Fibroblast of the aortic adventitia (primary cell): ENCODE results near the gene ZBTB1. TPM values are rescaled to one million over a fixed set of nuclear protein-coding genes. Genes with fewer than 3 reads are reported as not detected.
"Not testable (repeated sequence)": the region's sequence is repeated elsewhere in the genome, so short reads cannot be mapped to it uniquely, and the experiment has no call there.

ENCODE experiments used
- DNase-seq: peaks from one replicate; pipeline ENCODE4 v3.0.0-alpha.2; 2010; ENCODE audit warnings: low read depth
- H3K4me3 ChIP-seq: 2 replicates; pipeline ENCODE4 v1.5.1; 2011; ENCODE audit warnings: low read depth, mild to moderate bottlenecking, control low read depth, low read length, moderate library complexity
- total RNA-seq: library from RNA; depleted of rRNA; stranded (reverse); fragments of >200 nt; gene quantifications from 2 replicates; pipeline ENCODE4 v1.2.3, GENCODE V29; 2012; ENCODE audit warnings: low replicate concordance
- TF ChIP-seq, protein P1 (sequence below): IDR thresholded peaks from 2 replicates; pipeline ENCODE4 v1.5.1; 2011; ENCODE audit warnings: mild to moderate bottlenecking, low read length, control low read depth, inconsistent platforms; ENCODE audit not compliant: insufficient read depth

ZBTB1 gene
- total RNA-seq, 1 donor, result 56.5 TPM

DNA sequence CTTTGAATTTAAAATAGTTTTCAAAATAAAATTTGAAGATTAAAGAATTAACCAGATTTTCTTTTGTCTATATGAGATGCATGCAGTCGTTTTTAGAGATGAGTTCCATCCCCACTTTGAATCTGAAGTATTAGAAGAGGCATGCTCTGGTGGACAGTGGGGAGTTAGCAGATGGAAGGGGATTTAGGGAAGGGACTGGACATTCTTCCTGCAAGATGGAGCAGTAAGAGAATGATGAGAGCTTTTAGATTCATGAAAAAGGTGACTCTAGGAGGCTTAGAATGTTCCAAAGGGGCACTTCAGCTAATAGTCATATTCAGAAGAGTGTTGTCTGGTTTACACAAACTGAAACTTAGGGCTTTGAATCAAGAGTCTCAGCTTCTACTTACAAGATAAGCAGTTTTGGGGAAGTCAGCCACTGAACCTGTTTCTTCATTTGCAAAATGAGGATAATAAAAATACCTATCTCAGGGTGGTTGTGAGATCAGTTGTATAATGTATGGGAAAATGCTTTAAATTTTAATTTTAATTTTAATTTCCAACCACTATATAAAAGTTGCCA is 3.7 kb downstream of the ZBTB1 start:
- no peak for DNase-seq
- peak overlapping the region; percentile 10 for H3K4me3 ChIP-seq
- TF ChIP-seq, protein P1, sequence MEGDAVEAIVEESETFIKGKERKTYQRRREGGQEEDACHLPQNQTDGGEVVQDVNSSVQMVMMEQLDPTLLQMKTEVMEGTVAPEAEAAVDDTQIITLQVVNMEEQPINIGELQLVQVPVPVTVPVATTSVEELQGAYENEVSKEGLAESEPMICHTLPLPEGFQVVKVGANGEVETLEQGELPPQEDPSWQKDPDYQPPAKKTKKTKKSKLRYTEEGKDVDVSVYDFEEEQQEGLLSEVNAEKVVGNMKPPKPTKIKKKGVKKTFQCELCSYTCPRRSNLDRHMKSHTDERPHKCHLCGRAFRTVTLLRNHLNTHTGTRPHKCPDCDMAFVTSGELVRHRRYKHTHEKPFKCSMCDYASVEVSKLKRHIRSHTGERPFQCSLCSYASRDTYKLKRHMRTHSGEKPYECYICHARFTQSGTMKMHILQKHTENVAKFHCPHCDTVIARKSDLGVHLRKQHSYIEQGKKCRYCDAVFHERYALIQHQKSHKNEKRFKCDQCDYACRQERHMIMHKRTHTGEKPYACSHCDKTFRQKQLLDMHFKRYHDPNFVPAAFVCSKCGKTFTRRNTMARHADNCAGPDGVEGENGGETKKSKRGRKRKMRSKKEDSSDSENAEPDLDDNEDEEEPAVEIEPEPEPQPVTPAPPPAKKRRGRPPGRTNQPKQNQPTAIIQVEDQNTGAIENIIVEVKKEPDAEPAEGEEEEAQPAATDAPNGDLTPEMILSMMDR, result no peak

DNA sequence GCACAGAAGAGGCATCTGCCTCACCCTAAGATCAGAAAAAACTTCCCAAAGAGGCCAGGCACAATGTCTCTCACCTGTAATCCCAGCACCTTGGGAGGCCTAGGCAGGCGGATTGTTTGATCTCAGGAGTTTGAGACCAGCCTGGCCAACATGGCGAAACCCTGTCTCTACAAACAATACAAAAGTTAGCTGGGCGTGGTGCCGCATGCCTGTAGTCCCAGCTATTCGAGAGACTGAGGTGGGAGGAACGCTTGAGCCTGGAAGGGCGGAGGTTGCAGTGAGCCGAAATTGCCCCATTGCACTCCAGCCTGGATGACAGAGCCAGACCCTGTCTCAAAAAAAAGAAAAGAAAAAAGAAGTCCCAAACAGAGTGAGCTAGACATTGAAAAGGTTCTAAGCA is 4.5 kb downstream of the ZBTB1 start:
- no peak overlapping the region for H3K4me3 ChIP-seq
- TF ChIP-seq, protein P1, result no peak
- no peak for DNase-seq

DNA sequence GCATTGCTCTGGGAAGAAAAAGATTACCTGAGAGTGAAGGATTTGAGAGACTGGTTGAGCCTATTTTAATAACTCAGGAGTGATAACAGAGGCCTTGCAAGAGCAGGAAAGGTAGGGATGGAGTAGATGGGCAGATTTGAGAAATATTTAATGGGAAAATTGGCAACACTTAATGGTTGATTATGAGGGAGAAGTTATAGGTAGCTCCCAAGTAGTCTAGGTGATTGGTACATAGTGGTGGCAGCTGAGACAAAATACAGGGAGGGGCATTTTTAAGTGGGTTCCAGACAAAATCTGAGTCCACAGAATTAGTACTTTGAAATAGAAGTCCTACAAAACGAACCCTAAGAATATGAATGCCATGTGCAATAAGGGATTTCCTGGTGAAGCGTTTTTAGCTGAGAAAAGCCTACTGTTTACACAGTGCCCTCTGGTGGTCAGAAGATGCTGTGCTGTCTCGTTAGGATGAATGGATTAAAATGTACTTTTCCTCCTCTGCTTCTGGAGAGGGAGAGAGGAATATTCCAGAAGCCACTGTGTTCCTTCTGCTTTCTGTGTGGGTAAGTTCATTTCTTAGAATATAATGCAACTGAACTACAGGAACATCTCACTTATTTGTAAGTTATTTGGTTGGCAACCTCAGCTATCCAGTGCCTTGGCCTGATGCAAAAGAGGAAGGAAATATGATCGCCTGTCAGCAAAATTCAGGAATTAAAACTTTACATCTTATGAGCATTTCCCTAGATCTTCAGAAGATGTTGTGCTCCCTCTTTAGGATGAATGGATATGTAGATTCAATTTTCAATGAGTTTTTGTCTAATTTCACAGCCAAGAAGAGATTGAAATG is 6.5 kb downstream of the ZBTB1 start:
- DNase-seq, result peak; percentile 80
- no peak overlapping the region for H3K4me3 ChIP-seq
- TF ChIP-seq, protein P1, result peak; percentile 92

DNA sequence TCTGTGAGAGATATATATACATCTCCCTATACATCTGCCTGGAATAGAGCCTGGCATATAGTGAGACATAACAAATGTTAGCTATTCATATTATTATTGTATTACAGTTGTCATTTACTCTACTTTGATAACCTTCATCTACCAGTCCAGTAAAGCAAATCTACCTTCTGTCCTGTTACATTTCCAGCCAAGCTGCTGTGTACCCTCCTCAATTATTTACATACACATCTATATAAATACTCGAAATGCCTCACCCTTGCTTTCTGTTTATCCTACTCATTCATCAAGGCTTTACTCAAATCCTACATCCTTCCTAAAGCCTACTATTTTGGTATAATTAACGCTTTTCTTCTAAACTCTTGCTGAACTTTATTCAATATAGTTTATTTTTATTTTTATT is 8.7 kb downstream of the ZBTB1 start:
- DNase-seq, result no peak
- no peak overlapping the region for H3K4me3 ChIP-seq
- TF ChIP-seq, protein P1, result no peak

DNA sequence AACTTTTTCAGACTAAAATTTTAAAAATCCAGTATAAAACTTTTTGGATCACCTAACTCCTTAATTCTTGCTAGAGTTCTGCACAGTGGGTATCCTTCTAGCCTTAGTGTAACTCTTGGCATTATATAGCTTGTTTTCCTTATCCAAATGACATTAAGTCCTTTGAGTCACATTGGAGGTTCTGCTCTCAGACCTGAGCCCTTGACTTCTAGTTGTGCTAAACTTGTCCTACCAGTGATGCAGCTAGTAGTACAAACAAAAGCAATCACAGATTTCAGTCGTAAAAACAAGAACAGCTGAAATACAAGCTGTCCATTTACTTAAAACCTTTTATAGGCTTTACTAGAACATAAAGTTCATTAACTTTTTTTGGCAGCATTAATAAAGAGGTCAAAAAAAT is 10.5 kb downstream of the ZBTB1 start:
- TF ChIP-seq, protein P1, result no peak
- no peak for DNase-seq
- H3K4me3 ChIP-seq, result no peak overlapping the region

DNA sequence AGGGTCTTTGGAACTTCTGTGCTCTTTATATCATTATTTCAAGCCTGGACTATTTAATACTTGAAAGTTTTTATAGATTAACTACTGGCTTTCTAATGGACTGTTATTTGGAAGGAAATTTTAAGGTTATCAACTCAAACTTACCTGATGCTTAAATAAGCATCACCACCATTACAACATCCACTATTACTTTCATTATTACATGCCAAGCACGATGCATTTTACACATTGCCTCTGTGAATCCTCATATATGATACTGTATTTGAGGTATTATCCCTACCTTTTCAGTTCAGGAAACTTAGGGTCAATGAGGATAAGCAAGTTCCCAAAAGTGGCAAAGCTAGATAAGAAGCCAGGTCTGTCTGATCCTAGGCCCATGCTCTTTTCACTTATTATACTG is 12.4 kb downstream of the ZBTB1 start:
- DNase-seq, result no peak
- H3K4me3 ChIP-seq, result no peak overlapping the region
- TF ChIP-seq, protein P1, result no peak

DNA sequence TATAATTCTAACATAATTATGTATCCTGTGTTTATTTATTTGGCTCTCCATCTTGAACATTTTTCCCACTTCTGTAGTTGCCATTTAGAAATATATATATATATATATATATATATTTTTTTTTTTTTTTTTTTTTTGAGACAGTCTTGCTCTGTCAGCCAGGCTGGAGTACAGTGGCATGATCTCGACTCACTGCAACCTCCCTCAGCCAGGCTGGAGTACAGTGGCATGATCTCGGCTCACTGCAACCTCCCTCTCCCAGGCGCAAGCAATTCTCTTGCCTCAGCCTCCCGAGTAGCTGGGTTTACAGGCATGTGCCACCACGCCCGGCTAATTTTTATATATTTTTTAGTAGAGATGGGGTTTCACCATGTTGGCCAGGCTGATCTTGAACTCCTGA is 13.1 kb downstream of the ZBTB1 start:
- H3K4me3 ChIP-seq, DNase-seq: not testable (repeated sequence)
